ENCODE measurements around the gene SURF1.
A peak's percentile ranks its signal among the peaks of the same experiment; 100 is the strongest.
"Not testable (repeated sequence)": the region's sequence is repeated elsewhere in the genome, so short reads cannot be mapped to it uniquely, and the experiment has no call there.

Gene SURF1, protein sequence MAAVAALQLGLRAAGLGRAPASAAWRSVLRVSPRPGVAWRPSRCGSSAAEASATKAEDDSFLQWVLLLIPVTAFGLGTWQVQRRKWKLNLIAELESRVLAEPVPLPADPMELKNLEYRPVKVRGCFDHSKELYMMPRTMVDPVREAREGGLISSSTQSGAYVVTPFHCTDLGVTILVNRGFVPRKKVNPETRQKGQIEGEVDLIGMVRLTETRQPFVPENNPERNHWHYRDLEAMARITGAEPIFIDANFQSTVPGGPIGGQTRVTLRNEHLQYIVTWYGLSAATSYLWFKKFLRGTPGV

DNA sequence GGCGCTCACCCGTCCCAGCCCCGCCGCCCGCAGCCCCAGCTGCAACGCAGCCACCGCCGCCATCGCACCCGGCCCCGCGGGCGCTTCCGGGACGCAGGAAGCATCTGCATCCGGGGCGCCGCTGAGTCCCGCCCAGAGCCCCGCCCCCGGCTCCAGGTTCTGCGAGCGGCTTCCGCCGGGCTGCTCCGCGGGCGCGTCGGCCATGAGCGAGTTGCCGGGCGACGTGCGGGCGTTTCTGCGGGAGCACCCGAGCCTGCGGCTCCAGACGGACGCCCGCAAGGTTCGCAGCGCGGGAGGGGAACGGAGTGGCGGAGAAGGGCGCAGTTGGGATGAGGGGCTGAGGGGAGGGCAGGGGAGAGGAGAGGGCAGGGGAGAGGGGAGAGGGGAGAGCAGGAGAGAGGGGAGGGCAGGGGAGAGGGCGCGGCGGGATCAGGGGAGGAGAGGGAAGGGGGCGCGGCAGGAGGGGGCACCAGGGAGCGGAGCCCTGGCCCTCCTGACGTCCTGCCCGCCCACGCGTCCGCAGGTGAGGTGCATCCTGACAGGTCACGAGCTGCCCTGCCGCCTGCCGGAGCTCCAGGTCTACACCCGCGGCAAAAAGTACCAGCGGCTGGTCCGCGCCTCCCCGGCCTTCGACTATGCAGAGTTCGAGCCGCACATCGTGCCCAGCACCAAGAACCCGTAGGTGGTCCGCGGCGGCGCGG, at the start of gene SURF1, which contains the start of gene SURF2:
Gene SURF1, minus strand, starts transcription at position 97 of the 701 bp plus-strand sequence. Its CDS starts 34 bp downstream, at position 63.
Gene SURF2, plus strand, starts transcription at position 160 of the 701 bp plus-strand sequence. Its CDS starts 43 bp downstream, at position 203.
- peak; percentile 75 for DNase-seq (ENCODE audit: low read depth)

DNA sequence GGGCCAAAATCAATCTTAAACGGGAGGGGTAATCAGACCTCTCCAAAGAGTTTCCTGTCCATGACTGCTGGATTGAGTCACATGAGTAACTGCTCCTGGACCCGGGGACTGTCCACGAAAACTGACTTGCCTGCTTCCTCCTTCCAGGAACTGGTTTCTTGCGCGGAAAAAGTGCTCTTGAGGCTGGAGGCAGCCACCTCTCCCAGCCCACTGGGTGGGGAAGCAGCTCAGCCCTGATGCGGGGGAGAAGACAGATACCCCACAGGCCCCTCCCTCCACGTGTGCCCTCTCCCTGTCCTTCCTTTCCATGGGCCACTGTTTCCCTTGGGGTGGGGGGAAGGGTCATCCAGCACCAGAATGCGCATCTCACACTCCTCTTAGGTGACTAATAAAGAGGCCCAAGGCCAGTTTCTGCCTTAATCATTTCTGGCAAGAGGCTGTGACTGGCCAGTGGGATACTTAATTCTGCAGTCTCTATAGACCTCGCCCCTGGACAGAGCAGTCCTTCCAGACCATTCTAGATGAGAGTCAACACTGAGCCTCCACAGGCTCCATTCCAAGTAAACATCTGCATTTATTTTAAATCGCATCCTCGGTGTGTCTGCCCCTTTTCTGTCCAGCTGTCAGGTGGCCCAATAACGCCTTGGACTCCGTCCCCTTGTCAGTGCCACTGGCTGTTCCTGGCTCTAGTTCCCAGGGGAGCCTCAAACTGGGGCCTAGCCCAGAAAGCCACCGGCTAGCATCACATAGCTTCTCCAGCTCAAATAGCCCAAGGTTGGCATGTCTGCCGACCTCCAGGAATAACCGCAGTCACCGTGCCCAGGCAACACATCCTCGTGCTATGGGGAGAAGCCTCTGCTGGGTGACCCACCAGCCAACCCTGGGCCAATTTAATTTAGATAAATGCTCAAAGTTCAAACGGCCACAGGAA, 49.5 kb upstream of the SURF1 start:
- no peak for DNase-seq (ENCODE audit: low read depth)

DNA sequence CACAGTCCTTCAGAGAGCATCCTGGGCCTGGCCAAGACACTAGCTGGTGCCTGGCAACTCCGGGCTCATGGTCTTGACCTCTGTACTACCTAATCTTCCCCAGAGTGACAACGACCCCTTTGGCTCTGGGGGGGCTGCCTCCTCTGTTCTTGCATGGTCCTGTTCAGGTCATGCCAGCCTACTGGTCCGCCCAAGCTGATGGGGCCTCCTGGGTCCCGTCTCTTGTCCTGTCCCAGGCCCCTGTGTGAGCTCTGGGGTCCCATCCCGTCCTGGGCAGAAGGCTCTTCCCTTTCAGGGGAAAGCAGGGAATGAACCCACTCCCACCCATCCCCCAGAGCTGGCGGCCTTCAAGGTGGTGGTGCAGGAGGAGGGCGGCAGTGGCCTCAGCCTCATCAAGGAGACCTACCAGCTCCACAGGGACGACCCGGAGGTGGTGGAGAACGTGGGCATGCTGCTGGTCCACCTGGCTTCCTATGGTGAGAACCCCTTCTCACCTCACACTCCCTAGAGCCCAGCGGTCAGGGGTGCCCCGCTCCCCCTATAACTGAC, 48.2 kb upstream of the SURF1 start:
- DNase-seq (ENCODE audit: low read depth) = no peak

DNA sequence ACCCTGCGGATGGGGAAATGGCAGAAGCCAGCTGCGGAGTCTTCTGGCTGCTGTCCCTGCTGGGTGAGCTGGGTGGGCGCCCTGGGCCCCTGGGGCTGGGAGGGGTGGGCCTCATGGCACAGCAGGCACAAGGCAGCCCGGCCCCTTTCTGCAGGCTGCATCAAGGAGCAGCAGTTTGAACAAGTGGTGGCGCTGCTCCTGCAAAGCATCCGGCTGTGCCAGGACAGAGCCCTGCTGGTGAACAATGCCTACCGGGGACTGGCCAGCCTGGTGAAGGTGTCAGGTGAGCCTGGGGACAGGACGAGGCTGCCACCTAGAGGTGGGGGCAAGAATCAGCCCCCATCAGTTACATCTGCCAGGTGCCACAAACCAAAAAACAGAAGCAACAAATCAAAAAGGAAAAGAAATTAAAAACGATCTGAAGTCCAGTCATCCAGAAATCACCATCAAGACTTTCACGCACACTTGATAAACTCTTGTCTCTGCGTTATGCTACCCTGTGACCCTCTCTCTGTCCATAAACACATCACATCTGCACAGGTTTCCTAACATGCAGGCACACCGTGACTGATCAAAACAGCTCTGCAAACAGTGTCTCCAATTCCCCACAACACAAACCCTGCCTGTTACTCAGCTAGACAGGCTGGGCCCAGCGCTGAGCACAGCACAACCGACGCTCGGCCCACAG, 47.6 kb upstream of the SURF1 start:
- DNase-seq (ENCODE audit: low read depth) = peak; percentile 38

DNA sequence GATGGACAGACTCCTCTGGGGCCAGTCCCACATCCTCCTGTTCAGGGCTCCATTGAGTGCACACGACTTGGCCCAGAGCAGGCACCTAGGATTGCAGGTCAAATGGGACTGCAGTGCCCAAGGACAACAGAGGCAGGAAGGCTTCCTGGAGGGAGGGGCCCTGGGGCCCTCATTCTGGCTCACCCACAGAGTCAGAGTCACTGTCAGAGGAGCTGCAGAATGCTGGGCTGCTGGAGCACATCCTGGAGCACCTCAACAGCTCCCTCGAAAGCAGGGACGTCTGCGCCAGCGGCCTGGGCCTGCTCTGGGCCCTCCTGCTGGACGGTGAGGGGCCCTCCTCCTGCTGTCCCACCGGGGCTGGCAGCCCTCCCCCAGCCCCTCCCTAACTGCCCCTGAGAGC, 46.4 kb upstream of the SURF1 start:
- no peak for DNase-seq (ENCODE audit: low read depth)

DNA sequence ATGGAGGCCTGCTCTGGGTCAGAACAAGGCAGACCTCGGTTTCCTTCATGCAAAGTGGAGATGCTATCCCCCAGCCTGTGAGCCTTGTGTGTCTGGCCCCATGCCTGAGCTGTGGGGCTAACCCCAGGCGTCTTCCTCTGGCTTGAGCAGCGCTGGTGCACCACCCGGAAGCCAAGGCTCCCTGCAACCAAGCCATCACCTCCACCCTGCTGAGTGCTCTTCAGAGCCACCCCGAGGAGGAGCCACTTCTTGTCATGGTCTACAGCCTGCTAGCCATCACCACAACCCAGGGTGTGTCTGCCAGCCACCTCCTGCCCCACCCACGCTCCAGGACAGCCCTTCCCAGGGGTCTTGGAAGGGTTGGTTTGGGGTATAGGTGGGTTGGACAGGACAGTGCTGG, 45.3 kb upstream of the SURF1 start:
- DNase-seq (ENCODE audit: low read depth) = no peak

DNA sequence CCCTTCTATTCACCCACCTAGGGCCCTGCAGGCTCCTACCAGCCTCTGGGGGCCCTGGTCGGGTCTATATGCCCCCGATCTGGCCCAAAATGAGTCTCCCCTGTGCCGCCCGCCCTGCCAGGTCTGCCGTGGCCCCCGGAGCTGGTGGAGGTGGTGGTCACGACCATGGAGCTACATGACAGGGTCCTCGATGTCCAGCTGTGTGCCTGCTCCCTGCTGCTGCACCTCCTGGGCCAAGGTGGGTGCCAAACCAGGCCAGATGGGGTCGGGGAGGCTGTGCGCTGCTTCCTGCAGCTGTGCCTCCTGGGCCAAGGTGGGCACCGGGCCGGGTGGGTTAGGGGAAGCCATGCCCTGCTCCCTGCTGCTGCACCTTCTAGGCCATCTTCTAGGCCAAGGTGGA, 44.0 kb upstream of the SURF1 start:
- no peak for DNase-seq (ENCODE audit: low read depth)

DNA sequence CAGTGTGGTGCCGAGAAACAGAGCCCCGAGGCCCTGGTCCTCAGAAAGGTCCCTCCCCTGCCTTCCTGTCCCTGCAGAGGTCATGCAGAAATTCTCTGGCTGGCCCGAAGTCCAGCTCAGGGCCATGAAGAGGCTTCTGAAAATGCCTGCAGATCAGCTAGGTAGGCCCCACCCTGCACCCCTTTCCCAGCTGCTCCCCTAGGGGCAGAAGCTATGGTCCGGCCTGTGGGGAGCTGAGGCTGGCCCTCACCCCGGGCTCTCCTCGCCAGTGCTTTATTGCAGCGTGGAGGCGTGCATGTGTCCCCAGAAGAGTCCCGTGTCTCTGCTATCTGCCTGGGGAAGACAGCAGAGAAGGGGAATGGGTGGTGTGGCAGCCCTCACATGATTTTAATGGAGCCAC, 41.6 kb upstream of the SURF1 start:
- DNase-seq (ENCODE audit: low read depth) = no peak

DNA sequence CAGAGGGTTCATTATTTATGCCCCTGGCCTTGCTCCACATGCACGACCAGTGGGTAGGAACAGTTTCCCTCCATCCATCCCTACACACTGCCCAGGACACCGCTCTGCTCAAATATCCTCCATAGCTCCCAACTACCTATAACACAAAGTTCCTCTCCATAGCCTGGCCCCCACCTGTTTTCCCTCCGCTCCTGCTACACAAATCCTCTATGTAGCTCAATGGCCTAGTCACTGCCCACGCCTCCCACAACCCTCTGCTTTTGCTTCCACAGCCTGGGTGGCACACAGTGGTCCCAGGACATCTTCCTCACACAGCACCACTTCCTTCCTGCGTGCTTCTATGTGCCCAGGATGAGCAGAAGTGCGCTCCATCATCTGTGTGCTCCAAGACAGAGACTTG, 41.1 kb upstream of the SURF1 start:
- DNase-seq (ENCODE audit: low read depth) = no peak

DNA sequence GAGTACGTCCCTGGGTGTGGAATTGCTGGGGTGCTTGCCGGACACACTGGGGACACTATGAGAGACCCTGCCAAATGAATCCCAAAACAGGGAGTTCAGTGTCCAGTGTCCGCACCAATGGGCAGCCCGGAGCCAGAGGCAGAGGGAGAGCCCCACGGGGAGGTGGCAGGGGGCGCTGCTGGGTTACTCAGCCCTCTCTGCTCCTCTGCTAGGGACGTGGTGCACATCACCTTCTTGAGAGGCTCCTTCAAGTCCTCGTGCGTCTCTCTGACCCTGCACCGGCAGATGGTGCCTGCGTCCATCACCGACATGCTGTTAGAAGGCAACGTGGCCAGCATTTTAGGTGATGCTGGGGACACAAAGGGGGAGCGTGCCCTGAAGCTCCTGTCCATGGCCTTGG, 40.7 kb upstream of the SURF1 start:
- DNase-seq (ENCODE audit: low read depth) = no peak

DNA sequence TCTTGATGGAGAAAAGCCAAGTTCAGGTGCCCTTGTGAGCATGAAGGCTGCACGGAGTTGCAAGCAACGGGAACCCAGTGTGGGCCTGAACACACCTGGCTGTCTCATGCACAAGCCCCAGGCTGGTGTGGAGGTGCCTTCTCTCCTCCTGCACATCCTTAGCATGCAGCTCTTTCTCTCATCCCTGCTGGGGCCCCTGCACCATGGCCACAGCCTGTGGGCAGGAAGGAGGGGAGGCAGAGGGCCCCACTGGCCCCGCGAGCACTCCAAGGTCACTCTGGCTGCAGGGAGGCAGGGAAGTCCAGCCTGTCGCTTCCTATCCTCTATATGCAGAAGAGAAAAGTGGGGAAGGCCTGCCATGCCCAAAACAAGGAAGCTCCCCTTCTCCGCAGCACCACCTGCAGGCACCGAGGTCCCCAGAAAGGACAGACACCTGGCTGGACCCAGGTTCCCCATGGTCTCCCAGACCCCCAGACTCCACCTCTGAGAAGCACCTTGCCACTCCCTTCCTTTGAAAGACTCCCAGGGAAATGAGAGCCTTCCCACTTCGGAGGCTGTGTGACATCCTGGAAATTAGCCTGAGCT, 38.5 kb upstream of the SURF1 start:
- no peak for DNase-seq (ENCODE audit: low read depth)

DNA sequence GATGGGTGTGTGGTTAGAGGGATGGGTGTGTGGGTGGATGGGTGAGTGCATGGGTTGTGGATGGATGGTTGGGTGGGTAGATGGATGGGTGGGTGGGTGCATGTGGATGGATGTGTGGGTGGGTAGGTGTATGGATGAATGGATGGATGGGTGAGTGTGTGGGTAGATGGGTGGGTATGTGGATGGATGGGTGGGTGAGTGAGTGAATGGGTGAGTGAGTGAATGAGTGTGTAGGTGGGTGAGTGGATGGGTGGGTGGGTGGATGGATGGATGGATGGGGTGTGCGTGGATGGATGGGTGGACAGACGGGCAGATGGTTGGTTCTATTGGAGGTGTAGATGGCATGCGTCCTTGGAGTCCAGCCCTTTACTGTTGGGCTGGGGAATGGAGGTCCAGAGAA, 37.1 kb upstream of the SURF1 start:
- DNase-seq (ENCODE audit: low read depth) = no peak

DNA sequence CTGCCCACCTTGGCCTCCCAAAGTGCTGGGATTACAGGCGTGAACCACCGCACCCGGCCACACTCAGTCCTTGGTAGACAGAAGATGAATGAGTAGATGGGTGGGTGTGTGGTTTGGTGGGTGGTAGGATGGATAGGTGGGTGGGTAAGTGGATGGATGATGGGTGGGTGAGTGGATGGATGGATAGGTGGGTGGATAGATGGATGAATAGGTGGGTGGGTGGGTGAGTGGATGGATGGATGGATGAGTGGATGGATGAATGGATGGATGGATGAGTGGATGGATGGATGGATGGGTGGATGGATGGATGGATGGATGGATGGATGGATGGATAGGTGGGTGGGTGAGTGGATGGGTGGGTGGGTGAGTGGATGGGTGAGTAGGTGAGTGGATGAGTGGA, 36.0 kb upstream of the SURF1 start:
- DNase-seq (ENCODE audit: low read depth) = not testable (repeated sequence)

DNA sequence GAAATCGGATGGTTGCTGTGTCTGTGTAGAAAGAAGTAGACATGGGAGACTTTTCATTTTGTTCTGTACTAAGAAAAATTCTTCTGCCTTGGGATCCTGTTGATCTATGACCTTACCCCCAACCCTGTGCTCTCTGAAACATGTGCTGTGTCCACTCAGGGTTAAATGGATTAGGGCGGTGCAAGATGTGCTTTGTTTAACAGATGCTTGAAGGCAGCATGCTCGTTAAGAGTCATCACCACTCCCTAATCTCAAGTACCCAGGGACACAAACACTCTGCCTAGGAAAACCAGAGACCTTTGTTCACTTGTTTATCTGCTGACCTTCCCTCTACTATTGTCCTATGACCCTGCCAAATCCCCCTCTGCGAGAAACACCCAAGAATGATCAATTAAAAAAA, 35.2 kb upstream of the SURF1 start:
- DNase-seq (ENCODE audit: low read depth) = not testable (repeated sequence)

DNA sequence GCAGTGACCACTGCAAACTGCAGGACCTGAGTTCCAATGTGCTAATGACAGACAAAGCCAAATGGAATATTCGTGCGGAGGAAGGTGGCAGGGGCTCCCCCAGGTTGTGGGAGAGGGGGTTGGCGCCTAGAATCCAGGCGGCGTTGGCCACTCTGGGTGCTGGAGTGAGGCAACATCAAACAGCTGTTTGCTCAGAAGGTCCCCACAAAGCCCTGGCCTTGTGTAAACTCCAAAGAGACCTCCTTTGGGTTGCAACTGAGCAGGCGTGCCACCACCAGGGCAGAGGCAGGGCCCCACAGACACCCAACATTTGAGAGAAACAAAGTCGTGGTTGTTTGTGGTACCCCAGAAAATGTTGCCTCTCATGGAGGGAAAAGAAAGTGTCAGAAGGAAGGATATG, 34.4 kb upstream of the SURF1 start:
- DNase-seq (ENCODE audit: low read depth) = no peak

DNA sequence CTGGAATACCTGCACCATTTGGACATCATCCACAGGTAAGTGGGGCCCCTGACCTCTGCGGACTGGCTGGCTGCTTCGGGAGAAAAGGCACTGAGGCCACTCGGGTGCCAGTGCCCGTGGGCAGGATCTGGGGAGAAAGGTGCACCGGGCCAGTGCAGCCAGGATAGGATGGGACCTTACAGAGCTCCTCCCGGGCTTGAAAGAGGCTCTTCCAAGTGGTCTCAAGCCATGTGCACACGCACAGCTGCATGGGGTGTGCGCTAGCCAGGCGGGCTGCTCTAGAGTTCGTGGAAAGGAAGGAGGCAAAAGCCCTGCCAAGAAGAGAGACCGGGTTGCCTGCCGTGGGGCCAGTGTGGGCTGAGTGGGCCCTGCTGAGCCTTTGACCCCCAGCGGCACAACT, 33.3 kb upstream of the SURF1 start:
- DNase-seq (ENCODE audit: low read depth) = no peak

DNA sequence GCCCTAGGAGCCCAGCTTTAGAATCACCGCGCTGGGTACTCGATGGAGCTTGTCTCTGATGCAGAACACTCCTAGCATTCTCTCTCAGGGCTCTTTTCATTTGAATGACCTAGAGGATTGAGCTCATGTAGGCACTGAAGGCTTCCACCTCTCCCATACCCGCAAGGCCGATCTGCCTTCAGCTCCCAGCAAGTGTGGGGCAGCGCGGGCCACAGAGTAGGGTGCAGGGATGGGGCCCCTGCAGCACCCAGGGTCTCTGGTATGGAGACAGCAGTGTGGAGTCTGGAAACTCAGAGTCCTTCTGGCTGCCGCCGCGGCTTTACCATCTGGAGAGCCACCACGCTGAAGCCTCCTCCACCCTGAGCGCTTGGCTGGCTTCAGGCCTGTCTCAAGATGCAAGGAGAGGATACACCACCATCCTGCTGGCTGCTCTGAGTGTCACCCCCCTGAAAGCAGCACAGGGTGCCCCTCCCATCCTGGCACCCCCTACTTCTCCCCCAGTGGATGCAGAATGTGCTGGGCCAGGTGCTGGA, 32.8 kb upstream of the SURF1 start:
- no peak for DNase-seq (ENCODE audit: low read depth)

DNA sequence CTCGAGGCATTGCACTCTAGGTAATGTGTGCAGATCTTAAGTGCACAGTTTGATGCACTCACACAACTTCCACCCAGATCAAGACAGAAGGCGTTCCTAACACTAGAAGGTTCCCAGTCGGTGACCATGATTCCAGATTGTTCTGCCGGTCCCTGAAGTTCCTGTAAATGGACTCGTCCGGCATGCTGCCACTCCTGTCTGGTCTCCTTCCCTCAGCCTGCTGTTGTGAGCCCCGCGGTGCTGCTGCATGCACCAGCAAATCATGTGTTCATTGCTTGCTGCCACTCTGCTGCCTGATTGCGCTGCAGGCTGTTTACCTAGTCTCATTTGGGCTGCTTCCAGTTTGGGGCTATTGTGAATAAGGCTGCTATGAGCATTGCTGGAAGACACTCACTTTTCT, 31.4 kb upstream of the SURF1 start:
- DNase-seq (ENCODE audit: low read depth) = no peak

DNA sequence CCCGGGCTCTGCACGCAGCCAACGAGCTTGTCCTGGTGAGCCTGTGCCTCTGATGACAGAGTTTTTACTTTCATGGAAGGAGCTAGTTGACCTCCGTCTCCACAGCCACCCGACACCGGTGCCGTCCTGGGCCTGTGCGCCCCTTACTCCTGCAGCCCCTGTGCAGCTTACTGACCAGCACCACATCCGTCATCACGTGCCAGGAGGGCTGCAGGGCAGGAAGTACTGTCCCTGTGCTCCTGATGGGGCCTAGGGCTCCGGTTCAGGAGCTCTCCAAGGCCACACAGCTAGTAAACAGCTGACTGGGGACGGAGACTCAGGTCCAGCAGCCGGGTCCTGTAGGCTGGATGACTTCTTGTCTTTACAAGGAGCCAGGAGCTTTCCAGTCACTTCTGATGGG, 30.1 kb upstream of the SURF1 start:
- no peak for DNase-seq (ENCODE audit: low read depth)

DNA sequence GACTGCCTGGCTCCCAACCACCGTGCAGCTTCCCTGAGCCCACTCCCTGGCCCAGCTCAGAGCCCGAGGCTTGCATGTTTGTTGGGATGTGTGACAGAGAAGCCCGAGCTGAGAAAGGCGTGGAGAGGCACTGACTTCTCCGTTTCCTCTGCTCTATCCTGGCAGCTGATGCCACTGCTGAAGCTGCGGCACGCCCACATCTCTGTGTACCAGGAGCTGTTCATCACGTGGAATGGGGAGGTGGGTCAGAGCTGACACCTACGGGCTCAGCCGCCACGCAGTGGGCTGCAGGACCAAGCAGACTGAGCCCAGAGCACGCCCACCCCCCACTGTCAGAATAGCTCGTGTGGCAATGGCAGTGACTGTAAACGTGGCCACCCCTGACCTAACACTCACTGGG, 29.2 kb upstream of the SURF1 start:
- no peak for DNase-seq (ENCODE audit: low read depth)

DNA sequence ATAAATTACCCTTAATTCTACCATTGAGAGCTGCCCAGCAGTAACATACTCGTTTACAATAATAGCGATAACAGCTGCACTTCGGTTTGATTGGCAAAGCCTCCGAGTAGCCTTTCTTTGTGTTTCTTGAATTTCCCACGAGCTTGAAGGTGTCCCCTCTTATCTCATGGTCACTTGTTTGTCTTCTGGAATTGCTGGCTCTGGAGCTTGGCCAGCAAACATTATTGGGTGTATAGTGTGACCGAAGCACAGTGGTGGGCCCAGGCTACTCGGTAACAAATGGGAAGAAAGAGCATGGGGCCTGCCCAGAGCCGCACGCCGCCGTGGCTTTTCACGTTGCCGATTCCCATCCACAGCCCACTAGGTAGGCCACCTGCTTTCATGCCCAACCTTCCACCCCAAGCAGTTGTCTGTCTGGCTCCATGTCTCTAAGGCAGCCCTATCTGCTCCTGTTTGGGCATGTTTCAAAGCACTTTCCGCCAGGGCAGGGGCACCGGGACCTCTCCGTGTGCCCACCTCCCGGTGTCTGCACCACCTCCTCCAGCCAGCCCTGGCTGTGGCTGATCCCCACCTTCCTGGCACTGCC, 28.5 kb upstream of the SURF1 start:
- DNase-seq (ENCODE audit: low read depth) = no peak
